ENCODE results near the gene LRP10.

- TF ChIP-seq RAD21 (IDR thresholded peaks at IDR 0.05; ENCODE audit: low read depth) (no peak), TEAD4 (IDR thresholded peaks at IDR 0.05) (no peak), CREB1 (IDR thresholded peaks at IDR 0.05; ENCODE audit: low read depth) (no peak), FOXM1 (IDR thresholded peaks at IDR 0.05; ENCODE audit: borderline replicate concordance, low read depth) (no peak), CEBPB (IDR thresholded peaks at IDR 0.05) (no peak), EP300 (IDR thresholded peaks at IDR 0.05; ENCODE audit: borderline replicate concordance) (no peak), EGR1 (IDR thresholded peaks at IDR 0.05) (no peak)
Measured at GRCh38 chr14:22875748-22876319, 4.3 kb downstream of the LRP10 start.
